Thyroid gland (tissue), 4 donors: ENCODE data around the gene TRAF6.

Experiments
- CTCF ChIP-seq, 6 experiments: fragments of 200-600 bp in 3 of 6; fragments of 450-650 bp in 3 of 6; sonication (generic) in 3 of 6; IDR thresholded peaks; one replicate each; pipeline ENCODE4 v1.5.1; 2016 to 2019; ENCODE audit warnings: antibody characterized with exemption in 6 of 6, mild to moderate bottlenecking in 2 of 6, inconsistent platforms in 1 of 6, moderate library complexity in 1 of 6
- POLR2A ChIP-seq, 2 donors: fragments of 450-650 bp; IDR thresholded peaks; one replicate each; pipeline ENCODE4 v1.6.1; 2017; ENCODE audit warnings: antibody characterized with exemption in 2 of 2, mild to moderate bottlenecking in 2 of 2, moderate library complexity in 1 of 2

GRCh38 chr11:36458129-36458915 lies 51.8 kb downstream of the TRAF6 start:
- TF ChIP-seq CTCF (IDR thresholded peaks at IDR 0.05) (no peak), POLR2A (IDR thresholded peaks at IDR 0.05) (no peak)
